Smooth muscle cell (in vitro differentiated cells): Measurements from ENCODE around the gene KIF23. TPM values are rescaled to one million over a fixed set of nuclear protein-coding genes. Genes with fewer than 3 reads are reported as not detected.

Experiments used
- DNase-seq: peaks from one replicate; lab custom pipeline; 2025; ENCODE audit not compliant: unreplicated experiment; lab: John Stamatoyannopoulos, UW
- H2AFZ ChIP-seq: fragments of 200-600 bp; sonication (generic); 2 replicates; pipeline ENCODE4 v1.6.0; 2016; ENCODE audit warnings: antibody characterized with exemption, low read depth, mild to moderate bottlenecking
- H3F3A ChIP-seq: fragments of 200-600 bp; sonication (generic); 2 replicates; pipeline ENCODE4 v1.6.0; 2017; ENCODE audit warnings: antibody characterized with exemption, low read depth
- H3K27ac ChIP-seq: fragments of 200-600 bp; sonication (generic); 2 replicates; pipeline ENCODE4 v1.5.1; 2016; ENCODE audit warnings: low read depth, mild to moderate bottlenecking
- H3K27me3 ChIP-seq: fragments of 200-600 bp; sonication (generic); 2 replicates; pipeline ENCODE4 v1.6.1; 2016; ENCODE audit warnings: low read depth, mild to moderate bottlenecking
- H3K36me3 ChIP-seq: fragments of 200-600 bp; sonication (generic); 2 replicates; pipeline ENCODE4 v1.5.1; 2016; ENCODE audit warnings: low read depth
- H3K4me1 ChIP-seq: fragments of 200-600 bp; sonication (generic); 2 replicates; pipeline ENCODE4 v1.5.1; 2016; ENCODE audit warnings: low read depth
- H3K4me2 ChIP-seq: fragments of 200-600 bp; sonication (generic); 2 replicates; pipeline ENCODE4 v1.6.0; 2016; ENCODE audit warnings: mild to moderate bottlenecking
- H3K4me3 ChIP-seq: fragments of 200-600 bp; sonication (generic); 2 replicates; pipeline ENCODE4 v1.5.1; 2016; ENCODE audit warnings: mild to moderate bottlenecking
- H3K79me2 ChIP-seq: fragments of 200-600 bp; sonication (generic); 2 replicates; pipeline ENCODE4 v1.6.0; 2016; ENCODE audit warnings: low read depth, mild to moderate bottlenecking
- H3K9ac ChIP-seq: fragments of 200-600 bp; sonication (generic); 2 replicates; pipeline ENCODE4 v1.6.0; 2016; ENCODE audit warnings: low read depth
- H3K9me3 ChIP-seq: fragments of 200-600 bp; sonication (generic); replicated peaks from 2 replicates; pipeline ENCODE4 v1.5.1; 2016; ENCODE audit warnings: low read depth
- H4K20me1 ChIP-seq: fragments of 200-600 bp; sonication (generic); 2 replicates; pipeline ENCODE4 v1.6.0; 2016; ENCODE audit warnings: low read depth
- WGBS: methylation state at CpG from one replicate; pipeline ENCODE4 v1.1.7; 2016; ENCODE audit warnings: low lambda C conversion rate; 5-methylcytosine and 5-hydroxymethylcytosine counted together
- polyA plus RNA-seq: library from polyadenylated mRNA; unstranded; fragments of >200 nt; fragmentation: Nextera tagmentation; extraction: Ambion mirVana; gene quantifications from 2 replicates; pipeline ENCODE4 v1.2.1, GENCODE V29; 2016
- total RNA-seq: library from RNA; depleted of rRNA; stranded (reverse); fragments of >200 nt; gene quantifications from 2 replicates; pipeline ENCODE4 v1.2.3, GENCODE V29; 2014
- TF ChIP-seq, protein P1 (sequence below): fragments of 200-600 bp; sonication (generic); IDR thresholded peaks from 2 replicates; pipeline ENCODE4 v1.5.1; 2017; ENCODE audit warnings: borderline replicate concordance, mild to moderate bottlenecking, antibody characterized with exemption; ENCODE audit not compliant: insufficient read depth, poor library complexity, severe bottlenecking

The KIF23 gene
- total and polyA plus RNA-seq, 2 experiments from 2014 or later: 14.3 to 44.1 TPM

DNA sequence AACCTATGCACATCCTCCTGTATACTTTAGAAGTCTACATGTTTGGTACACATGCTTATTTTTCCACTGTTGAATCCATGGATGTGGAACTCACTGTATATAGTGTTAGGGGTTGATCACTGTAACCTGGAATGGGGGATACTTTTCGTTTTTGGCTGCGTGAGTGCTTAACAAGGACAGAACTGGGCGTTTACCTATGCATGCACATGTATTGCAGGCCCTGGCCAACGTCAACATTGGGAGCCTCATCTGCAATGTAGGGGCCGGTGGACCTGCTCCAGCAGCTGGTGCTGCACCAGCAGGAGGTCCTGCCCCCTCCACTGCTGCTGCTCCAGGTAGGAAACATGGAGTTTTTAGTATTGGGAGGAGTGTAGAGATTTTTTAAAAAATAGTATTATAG, 40.8 kb downstream of the KIF23 start:
- Histone ChIP-seq H3K4me2 (peak overlapping the region; percentile 88), H3K9ac (no peak overlapping the region), H3K4me3 (peak overlapping the region; percentile 82), H3K36me3 (no peaks in the 10 kb centered on the region), H3K9me3 (no peaks in the 10 kb centered on the region), H4K20me1 (peaks cover 46% of the 10 kb centered on the region), H2AFZ (no peak overlapping the region), H3K27ac (peak overlapping the region; percentile 87), H3K27me3 (no peaks in the 10 kb centered on the region), H3F3A (peaks cover 46% of the 10 kb centered on the region), H3K79me2 (peaks cover 30% of the 10 kb centered on the region), H3K4me1 (peaks cover 17% of the 10 kb centered on the region)
- DNase-seq: no peak
- WGBS: 80% methylated on average over 5 of the region's 5 CpGs
- TF ChIP-seq, protein P1, sequence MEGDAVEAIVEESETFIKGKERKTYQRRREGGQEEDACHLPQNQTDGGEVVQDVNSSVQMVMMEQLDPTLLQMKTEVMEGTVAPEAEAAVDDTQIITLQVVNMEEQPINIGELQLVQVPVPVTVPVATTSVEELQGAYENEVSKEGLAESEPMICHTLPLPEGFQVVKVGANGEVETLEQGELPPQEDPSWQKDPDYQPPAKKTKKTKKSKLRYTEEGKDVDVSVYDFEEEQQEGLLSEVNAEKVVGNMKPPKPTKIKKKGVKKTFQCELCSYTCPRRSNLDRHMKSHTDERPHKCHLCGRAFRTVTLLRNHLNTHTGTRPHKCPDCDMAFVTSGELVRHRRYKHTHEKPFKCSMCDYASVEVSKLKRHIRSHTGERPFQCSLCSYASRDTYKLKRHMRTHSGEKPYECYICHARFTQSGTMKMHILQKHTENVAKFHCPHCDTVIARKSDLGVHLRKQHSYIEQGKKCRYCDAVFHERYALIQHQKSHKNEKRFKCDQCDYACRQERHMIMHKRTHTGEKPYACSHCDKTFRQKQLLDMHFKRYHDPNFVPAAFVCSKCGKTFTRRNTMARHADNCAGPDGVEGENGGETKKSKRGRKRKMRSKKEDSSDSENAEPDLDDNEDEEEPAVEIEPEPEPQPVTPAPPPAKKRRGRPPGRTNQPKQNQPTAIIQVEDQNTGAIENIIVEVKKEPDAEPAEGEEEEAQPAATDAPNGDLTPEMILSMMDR: no peak

DNA sequence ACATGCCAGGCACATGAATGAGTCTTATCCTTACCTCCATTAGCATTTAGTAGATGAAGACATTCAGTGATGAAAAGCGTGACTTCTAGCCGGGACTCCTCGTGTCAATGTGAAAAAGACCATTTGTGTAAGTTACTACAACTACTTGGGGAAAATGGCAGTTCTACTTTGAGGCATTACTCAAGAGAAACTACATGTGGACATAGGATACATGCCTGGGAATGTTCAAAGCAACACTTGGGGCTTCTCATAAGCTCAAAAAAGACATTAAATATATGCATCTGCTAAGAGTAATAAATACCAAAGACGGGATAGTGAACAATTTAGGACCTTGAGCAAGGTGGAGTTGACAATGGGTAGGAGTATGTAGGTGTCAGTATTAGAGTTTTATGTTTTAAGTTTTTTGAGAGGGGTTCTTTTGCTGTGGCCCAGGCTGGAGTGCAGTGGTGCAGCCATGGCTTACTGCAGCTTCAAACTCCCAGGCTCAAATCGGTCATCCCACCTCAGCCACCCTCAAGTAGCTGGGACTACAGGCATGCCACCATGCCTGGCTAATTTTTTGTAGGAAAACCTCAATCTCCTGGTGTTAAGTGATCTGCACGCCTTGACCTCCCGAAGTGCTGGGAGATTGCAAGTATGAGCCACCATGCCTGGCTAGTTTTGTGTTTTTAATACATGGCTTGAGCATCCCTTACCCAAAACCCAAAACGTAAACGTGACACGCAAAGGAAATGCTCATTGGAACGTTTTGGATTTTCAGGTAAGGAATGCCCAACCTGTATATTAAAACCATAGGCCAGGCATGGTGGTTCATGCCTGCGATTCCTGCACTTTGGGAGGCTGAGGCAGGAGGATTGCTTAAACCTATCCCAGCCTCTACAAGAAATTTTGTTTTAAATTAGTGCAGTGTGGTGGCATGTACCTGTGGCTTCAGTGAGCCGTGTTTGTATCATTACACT, 42.3 kb downstream of the KIF23 start:
- Histone ChIP-seq H3K36me3 (no peaks in the 10 kb centered on the region), H2AFZ (no peak overlapping the region), H3K4me3 (no peak overlapping the region), H3K79me2 (peaks cover 30% of the 10 kb centered on the region), H3F3A (peaks cover 47% of the 10 kb centered on the region), H3K4me1 (peaks cover 16% of the 10 kb centered on the region), H4K20me1 (peaks cover 46% of the 10 kb centered on the region), H3K27ac (peak overlapping the region; percentile 34), H3K9ac (no peak overlapping the region), H3K9me3 (no peaks in the 10 kb centered on the region), H3K27me3 (no peaks in the 10 kb centered on the region), H3K4me2 (no peak overlapping the region)
- TF ChIP-seq, protein P1: no peak
- 95% methylated on average over 13 of the region's 13 CpGs for WGBS
- DNase-seq: no peak

DNA sequence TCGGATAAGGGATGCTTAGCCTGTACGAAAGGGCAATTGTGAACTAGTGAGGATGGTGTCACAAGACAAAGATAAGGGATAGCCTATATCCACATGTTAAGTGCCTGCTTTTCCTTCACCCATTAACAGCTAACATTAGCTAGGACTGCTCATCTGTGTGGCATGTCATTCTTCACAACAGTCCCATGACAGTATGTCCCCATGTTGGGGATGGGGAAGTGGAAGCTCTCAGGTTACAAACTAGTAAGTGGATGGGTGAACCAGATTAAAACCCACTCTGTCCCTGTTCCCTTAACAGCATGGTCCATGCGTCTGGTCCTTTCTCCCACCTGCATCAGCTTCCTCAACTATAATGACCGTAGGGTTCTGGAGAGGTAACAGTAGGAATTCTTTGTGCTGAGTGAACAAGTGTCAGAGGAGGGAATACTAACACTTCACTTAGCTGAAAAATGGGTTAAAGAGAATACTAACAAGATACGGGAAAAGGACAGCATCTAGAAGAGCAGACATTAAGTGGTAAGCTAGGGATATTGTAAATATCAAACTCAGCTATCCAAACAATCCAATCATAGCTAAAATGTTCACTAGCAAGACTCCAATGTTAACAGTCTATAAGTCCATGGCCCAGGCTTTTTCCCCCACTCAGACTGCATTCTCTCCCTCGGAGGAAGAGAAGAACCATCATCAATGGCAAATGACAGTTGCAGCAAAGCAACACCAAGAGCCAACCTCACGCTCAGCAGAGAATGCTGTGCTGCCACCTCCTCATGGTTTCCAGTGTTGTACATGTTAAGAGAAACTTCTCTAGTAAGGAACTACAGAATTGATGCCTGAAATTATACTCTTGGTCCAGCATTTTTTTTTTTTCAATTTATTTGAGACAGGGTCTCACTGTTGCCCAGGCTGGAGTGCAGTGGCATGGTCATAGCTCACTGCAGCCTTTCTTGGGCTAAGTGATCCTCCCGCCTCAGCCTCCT, 43.4 kb downstream of the KIF23 start:
- Histone ChIP-seq H3F3A (peaks cover 38% of the 10 kb centered on the region), H3K79me2 (peaks cover 30% of the 10 kb centered on the region), H3K36me3 (no peaks in the 10 kb centered on the region), H2AFZ (no peak overlapping the region), H4K20me1 (peaks cover 46% of the 10 kb centered on the region), H3K4me2 (no peak overlapping the region), H3K9me3 (no peaks in the 10 kb centered on the region), H3K27ac (peak overlapping the region; percentile 34), H3K4me3 (no peak overlapping the region), H3K9ac (no peak overlapping the region), H3K4me1 (peaks cover 10% of the 10 kb centered on the region), H3K27me3 (no peaks in the 10 kb centered on the region)
- no peak for DNase-seq
- TF ChIP-seq, protein P1: no peak
- WGBS: 81% methylated on average over 8 of the region's 8 CpGs
